OCI-LY1 (cell line): ENCODE results near the gene APOD.

Source experiments
- H2AFZ ChIP-seq: fragments of 200-600 bp; sonication (generic), shearing (Covaris generic); 2 replicates; pipeline ENCODE4 v1.6.0; 2014; ENCODE audit warnings: antibody characterized with exemption, mild to moderate bottlenecking, low read length
- H3F3A ChIP-seq: fragments of 200-600 bp; sonication (generic), shearing (Covaris generic); 2 replicates; pipeline ENCODE4 v1.6.0; 2014; ENCODE audit warnings: mild to moderate bottlenecking, antibody characterized with exemption, low read length, moderate library complexity; ENCODE audit not compliant: insufficient read depth
- H3K27ac ChIP-seq: fragments of 200-600 bp; sonication (generic); 2 replicates; pipeline ENCODE4 v1.5.1; 2014; ENCODE audit warnings: low read length, mixed run types, mild to moderate bottlenecking, low read depth; ENCODE audit not compliant: poor library complexity, severe bottlenecking
- H3K27me3 ChIP-seq: fragments of 200-600 bp; sonication (generic); 2 replicates; pipeline ENCODE4 v1.6.0; 2014; ENCODE audit warnings: antibody characterized with exemption, mild to moderate bottlenecking, low read length, moderate library complexity; ENCODE audit not compliant: insufficient read depth
- H3K36me3 ChIP-seq: fragments of 200-600 bp; sonication (generic); 2 replicates; pipeline ENCODE4 v1.6.1; 2014; ENCODE audit warnings: mild to moderate bottlenecking, antibody characterized with exemption, low read length, moderate library complexity, mixed read lengths; ENCODE audit not compliant: insufficient read depth
- H3K4me1 ChIP-seq: fragments of 200-600 bp; sonication (generic); 2 replicates; pipeline ENCODE4 v1.5.1; 2014; ENCODE audit warnings: mild to moderate bottlenecking, low read length, moderate library complexity; ENCODE audit not compliant: insufficient read depth, severe bottlenecking
- H3K4me2 ChIP-seq: fragments of 200-600 bp; sonication (generic), shearing (Covaris generic); 2 replicates; pipeline ENCODE4 v1.6.1; 2014; ENCODE audit warnings: low read length
- H3K4me3 ChIP-seq: fragments of 200-600 bp; sonication (generic); 2 replicates; pipeline ENCODE4 v1.5.1; 2014; ENCODE audit warnings: low read length, low read depth, mild to moderate bottlenecking, mixed read lengths; ENCODE audit not compliant: poor library complexity, severe bottlenecking
- H3K79me2 ChIP-seq: fragments of 200-600 bp; shearing (Covaris generic); 2 replicates; pipeline ENCODE4 v1.6.1; 2016; ENCODE audit warnings: mixed run types, low read length, mixed read lengths; ENCODE audit not compliant: insufficient read depth
- H3K9ac ChIP-seq: fragments of 200-600 bp; sonication (generic), shearing (Covaris generic); 2 replicates; pipeline ENCODE4 v1.6.1; 2014; ENCODE audit warnings: mild to moderate bottlenecking, low read length, mixed read lengths
- H3K9me2 ChIP-seq: fragments of 200-600 bp; sonication (generic), shearing (Covaris generic); 2 replicates; pipeline ENCODE4 v1.6.1; 2014; ENCODE audit warnings: low read depth, mild to moderate bottlenecking, low read length, mixed read lengths
- H3K9me3 ChIP-seq: fragments of 200-600 bp; shearing (Covaris generic); 2 replicates; pipeline ENCODE4 v1.6.1; 2014; ENCODE audit warnings: low read length, mixed read lengths
- H4K20me1 ChIP-seq: fragments of 200-600 bp; sonication (generic), shearing (Covaris generic); 2 replicates; pipeline ENCODE4 v1.6.0; 2016; ENCODE audit warnings: mild to moderate bottlenecking, low read length; ENCODE audit not compliant: insufficient read depth
- EZH2 ChIP-seq: fragments of 200-600 bp; sonication (generic), shearing (Covaris generic); IDR thresholded peaks from 2 replicates; pipeline ENCODE4 v1.8.0; 2017; ENCODE audit warnings: borderline replicate concordance, mixed run types, mild to moderate bottlenecking, antibody characterized with exemption, low read length, moderate library complexity, mixed read lengths
- TF ChIP-seq, protein P1 (sequence below): fragments of 200-600 bp; sonication (generic), shearing (Covaris generic); IDR thresholded peaks from 2 replicates; pipeline ENCODE4 v1.5.1; 2017; ENCODE audit warnings: mild to moderate bottlenecking, antibody characterized with exemption, low read length, moderate library complexity, mixed read lengths

APOD gene

DNA sequence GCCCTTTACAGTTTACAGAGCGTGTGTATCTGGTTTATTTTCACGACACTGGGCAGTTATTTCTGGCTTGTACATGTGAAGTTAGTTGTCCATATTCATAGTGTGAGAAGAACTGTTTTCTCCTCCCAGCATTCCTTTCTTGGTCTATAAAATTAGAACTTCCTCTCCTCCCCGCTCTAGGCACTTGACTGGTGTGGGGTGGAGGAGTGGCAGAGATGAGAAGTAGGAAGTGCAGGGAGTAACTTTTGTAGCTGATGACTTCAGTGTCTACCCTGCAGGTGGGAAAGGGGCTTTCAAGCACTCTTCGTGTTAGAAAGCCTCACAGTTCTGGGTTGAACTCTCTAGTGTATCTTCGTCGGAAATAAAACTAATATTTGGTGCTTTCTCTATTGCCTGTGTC lies 13.4 kb downstream of the APOD start:
- Histone ChIP-seq H3K9me3 (no peaks in the 10 kb centered on the region), H3K9me2 (no peaks in the 10 kb centered on the region), H2AFZ (no peak overlapping the region), H3K27me3 (peaks cover 4% of the 10 kb centered on the region; the same call in 1 of the 2 replicates), H3F3A (no peaks in the 10 kb centered on the region), H3K36me3 (no peaks in the 10 kb centered on the region), H3K9ac (no peak overlapping the region), H3K4me3 (no peak overlapping the region), H3K79me2 (no peaks in the 10 kb centered on the region), H4K20me1 (no peaks in the 10 kb centered on the region), H3K4me1 (no peaks in the 10 kb centered on the region), H3K27ac (no peak overlapping the region), H3K4me2 (no peak overlapping the region)
- no peak for TF ChIP-seq EZH2
- TF ChIP-seq, protein P1, sequence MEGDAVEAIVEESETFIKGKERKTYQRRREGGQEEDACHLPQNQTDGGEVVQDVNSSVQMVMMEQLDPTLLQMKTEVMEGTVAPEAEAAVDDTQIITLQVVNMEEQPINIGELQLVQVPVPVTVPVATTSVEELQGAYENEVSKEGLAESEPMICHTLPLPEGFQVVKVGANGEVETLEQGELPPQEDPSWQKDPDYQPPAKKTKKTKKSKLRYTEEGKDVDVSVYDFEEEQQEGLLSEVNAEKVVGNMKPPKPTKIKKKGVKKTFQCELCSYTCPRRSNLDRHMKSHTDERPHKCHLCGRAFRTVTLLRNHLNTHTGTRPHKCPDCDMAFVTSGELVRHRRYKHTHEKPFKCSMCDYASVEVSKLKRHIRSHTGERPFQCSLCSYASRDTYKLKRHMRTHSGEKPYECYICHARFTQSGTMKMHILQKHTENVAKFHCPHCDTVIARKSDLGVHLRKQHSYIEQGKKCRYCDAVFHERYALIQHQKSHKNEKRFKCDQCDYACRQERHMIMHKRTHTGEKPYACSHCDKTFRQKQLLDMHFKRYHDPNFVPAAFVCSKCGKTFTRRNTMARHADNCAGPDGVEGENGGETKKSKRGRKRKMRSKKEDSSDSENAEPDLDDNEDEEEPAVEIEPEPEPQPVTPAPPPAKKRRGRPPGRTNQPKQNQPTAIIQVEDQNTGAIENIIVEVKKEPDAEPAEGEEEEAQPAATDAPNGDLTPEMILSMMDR: no peak

DNA sequence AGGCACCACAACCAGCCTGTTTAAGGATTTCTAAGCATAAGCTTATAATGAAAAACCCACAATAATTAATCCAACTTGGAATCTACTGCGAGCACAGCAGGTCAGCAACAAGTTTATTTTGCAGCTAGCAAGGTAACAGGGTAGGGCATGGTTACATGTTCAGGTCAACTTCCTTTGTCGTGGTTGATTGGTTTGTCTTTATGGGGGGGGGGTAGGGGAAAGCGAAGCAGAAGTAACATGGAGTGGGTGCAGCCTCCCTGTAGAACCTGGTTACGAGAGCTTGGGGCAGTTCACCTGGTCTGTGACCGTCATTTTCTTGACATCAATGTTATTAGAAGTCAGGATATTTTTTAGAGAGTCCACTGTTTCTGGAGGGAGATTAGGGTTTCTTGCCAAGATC lies 15.1 kb downstream of the APOD start:
- Histone ChIP-seq H3K9ac (no peak overlapping the region), H4K20me1 (no peaks in the 10 kb centered on the region), H3K79me2 (no peaks in the 10 kb centered on the region), H2AFZ (no peak overlapping the region), H3K9me2 (no peaks in the 10 kb centered on the region), H3K4me3 (no peak overlapping the region), H3K27me3 (peaks cover 4% of the 10 kb centered on the region; the same call in 1 of the 2 replicates), H3K4me2 (no peak overlapping the region), H3K4me1 (no peaks in the 10 kb centered on the region), H3K9me3 (no peaks in the 10 kb centered on the region), H3F3A (no peaks in the 10 kb centered on the region), H3K27ac (no peak overlapping the region), H3K36me3 (no peaks in the 10 kb centered on the region)
- TF ChIP-seq EZH2: no peak
- TF ChIP-seq, protein P1: no peak

DNA sequence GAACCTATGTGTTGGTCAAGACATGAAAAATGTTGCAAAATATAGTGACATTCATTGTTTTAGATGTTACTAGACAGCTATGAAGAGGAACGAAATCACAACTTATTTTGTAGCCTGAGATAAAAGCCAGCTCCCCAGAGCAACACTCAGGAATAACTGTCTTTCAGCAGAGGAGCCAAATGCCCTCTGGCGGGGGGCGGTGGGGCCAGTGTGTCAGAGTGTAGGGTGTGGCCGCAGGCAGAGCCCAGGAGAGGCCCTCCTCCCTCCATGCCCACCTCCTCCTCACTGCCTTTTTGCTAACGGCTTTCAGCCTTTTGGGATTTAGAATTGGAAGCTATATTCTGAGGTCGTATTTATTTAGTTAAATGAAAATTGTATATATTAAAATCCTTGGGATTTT lies 16.9 kb downstream of the APOD start:
- H3K27ac ChIP-seq: no peak overlapping the region
- H2AFZ ChIP-seq: no peak overlapping the region
- no peaks in the 10 kb centered on the region for H3K4me1 ChIP-seq
- H3K9me3 ChIP-seq: no peaks in the 10 kb centered on the region
- H3K27me3 ChIP-seq: peaks cover 4% of the 10 kb centered on the region; the same call in 1 of the 2 replicates
- H3F3A ChIP-seq: no peaks in the 10 kb centered on the region
- no peaks in the 10 kb centered on the region for H3K79me2 ChIP-seq
- no peak overlapping the region for H3K9ac ChIP-seq
- no peaks in the 10 kb centered on the region for H3K9me2 ChIP-seq
- no peaks in the 10 kb centered on the region for H4K20me1 ChIP-seq
- no peak overlapping the region for H3K4me3 ChIP-seq
- no peaks in the 10 kb centered on the region for H3K36me3 ChIP-seq
- no peak overlapping the region for H3K4me2 ChIP-seq
- TF ChIP-seq EZH2: no peak
- TF ChIP-seq, protein P1: no peak
